ENCODE measurements around the gene FGFR1OP2. TPM values are rescaled to one million over a fixed set of nuclear protein-coding genes. Genes with fewer than 3 reads are reported as not detected.

FGFR1OP2 gene
- total RNA-seq, 1 donor from 2014 or later, result 103 TPM

DNA sequence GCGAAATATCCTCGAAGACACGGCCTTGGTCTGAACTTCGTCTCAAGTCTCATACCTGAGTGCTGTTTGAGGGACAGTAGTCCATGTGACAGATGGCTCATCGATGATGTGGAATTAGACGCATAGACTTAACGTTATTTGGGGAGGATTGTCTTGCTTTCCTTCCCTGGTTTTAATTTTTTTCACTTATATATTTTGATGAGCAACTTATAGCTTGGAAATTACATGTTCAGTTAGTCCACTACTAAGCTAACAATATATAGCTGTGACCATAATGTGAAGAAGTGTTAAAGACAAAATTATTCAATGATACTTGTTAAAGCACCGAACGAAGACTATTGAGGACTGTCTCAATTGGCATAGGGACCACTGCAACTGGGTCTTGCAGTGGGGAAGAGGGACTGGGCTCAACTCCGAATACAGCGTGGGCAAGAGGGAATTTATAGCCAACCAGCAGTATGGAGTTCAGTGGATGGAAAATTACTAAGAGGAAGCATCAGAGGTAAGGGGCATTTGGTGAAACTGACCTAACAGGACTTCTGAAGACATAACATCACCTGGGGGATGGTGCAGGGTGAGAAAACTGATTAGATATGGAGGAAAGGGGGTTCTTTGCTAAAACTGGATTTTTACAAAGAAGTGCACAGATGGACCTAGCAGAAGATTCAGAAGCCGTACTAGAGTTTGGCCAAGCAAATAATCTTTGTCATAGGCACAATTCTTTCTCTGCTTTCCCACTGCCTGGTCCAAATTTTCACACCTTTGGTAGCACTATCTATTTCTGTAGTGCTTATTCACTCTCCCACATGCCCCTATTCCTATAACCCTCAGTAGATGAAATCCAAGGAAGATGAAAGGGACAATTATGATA, 76.8 kb downstream of the FGFR1OP2 start:
- H3K9me3 ChIP-seq (ENCODE audit: low read depth), result no peaks in the 10 kb centered on the region
- no peak overlapping the region for H3K4me3 ChIP-seq
- H2AFZ ChIP-seq (replicated peaks), result peak overlapping the region; percentile 85
- H3K4me2 ChIP-seq, result peak overlapping the region; percentile 77
- no peak overlapping the region for H3K9ac ChIP-seq
- Mint-ChIP-seq H3K4me1 (peaks cover 16% of the 10 kb centered on the region), H3K9me3 (no peaks in the 10 kb centered on the region), H3K4me3 (peak overlapping the region; percentile 98), H3K27ac (no peak overlapping the region), H3K27me3 (ENCODE audit: insufficient read depth, low read depth) (peaks cover 2% of the 10 kb centered on the region), H3K36me3 (no peaks in the 10 kb centered on the region)
- peaks cover 7% of the 10 kb centered on the region for H3F3A ChIP-seq (ENCODE audit: low read depth)
- no peaks in the 10 kb centered on the region for H3K27me3 ChIP-seq
- no peaks in the 10 kb centered on the region for H3K36me3 ChIP-seq
- peaks cover 36% of the 10 kb centered on the region for H3K79me2 ChIP-seq (ENCODE audit: low read depth)
- no peak for DNase-seq (ENCODE audit: low spot score)
- H4K20me1 ChIP-seq (ENCODE audit: low read depth), result peaks cover 15% of the 10 kb centered on the region
- TF ChIP-seq, protein P1, sequence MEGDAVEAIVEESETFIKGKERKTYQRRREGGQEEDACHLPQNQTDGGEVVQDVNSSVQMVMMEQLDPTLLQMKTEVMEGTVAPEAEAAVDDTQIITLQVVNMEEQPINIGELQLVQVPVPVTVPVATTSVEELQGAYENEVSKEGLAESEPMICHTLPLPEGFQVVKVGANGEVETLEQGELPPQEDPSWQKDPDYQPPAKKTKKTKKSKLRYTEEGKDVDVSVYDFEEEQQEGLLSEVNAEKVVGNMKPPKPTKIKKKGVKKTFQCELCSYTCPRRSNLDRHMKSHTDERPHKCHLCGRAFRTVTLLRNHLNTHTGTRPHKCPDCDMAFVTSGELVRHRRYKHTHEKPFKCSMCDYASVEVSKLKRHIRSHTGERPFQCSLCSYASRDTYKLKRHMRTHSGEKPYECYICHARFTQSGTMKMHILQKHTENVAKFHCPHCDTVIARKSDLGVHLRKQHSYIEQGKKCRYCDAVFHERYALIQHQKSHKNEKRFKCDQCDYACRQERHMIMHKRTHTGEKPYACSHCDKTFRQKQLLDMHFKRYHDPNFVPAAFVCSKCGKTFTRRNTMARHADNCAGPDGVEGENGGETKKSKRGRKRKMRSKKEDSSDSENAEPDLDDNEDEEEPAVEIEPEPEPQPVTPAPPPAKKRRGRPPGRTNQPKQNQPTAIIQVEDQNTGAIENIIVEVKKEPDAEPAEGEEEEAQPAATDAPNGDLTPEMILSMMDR (IDR thresholded peaks at IDR 0.05), result no peak
- TF ChIP-seq EZH2phosphoT487 (IDR thresholded peaks at IDR 0.05) (no peak), EZH2 (IDR thresholded peaks at IDR 0.05) (no peak)
- H3K27ac ChIP-seq, result no peak overlapping the region
- peaks cover 25% of the 10 kb centered on the region for H3K4me1 ChIP-seq

DNA sequence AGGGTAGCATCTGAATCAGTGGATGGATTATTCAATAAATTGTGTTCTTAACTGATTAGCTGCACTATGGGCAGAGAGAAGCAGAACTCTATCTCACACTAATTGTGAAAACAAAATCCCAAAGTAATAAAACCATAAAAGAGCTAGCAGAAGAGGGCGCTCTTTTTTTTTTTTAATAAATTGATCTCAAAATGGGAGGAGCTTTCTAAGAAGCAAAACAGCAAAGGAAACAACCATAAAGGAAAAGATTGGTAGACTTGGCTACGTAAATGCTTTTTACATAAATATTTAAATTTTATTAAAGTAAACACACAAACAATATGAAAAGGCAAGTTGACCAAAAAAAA, 77.4 kb downstream of the FGFR1OP2 start:
- DNase-seq (ENCODE audit: low spot score), result no peak
- Histone ChIP-seq H4K20me1 (ENCODE audit: low read depth) (peaks cover 15% of the 10 kb centered on the region), H3K27me3 (peaks cover 6% of the 10 kb centered on the region), H3F3A (ENCODE audit: low read depth) (peaks cover 7% of the 10 kb centered on the region), H3K4me1 (peaks cover 25% of the 10 kb centered on the region), H3K4me2 (no peak overlapping the region), H2AFZ (replicated peaks) (no peak overlapping the region), H3K4me3 (no peak overlapping the region), H3K9ac (no peak overlapping the region), H3K36me3 (no peaks in the 10 kb centered on the region), H3K9me3 (ENCODE audit: low read depth) (no peaks in the 10 kb centered on the region), H3K79me2 (ENCODE audit: low read depth) (peaks cover 30% of the 10 kb centered on the region), H3K27ac (no peak overlapping the region)
- Mint-ChIP-seq H3K36me3 (no peaks in the 10 kb centered on the region), H3K9me3 (no peaks in the 10 kb centered on the region), H3K27ac (no peak overlapping the region), H3K27me3 (ENCODE audit: insufficient read depth, low read depth) (peaks cover 2% of the 10 kb centered on the region), H3K4me3 (no peak overlapping the region), H3K4me1 (peaks cover 16% of the 10 kb centered on the region)
- TF ChIP-seq EZH2 (IDR thresholded peaks at IDR 0.05) (no peak), EZH2phosphoT487 (IDR thresholded peaks at IDR 0.05) (no peak)
- TF ChIP-seq, protein P1 (IDR thresholded peaks at IDR 0.05), result peak; percentile 52

Other genes with a start within 250 kb of the FGFR1OP2 start
- gene ITPR2, start 105.3 kb upstream of the FGFR1OP2 start, total RNA-seq (ENCODE audit: low replicate concordance), result 2.0 and 11.4 TPM in 2 replicates
- gene INTS13, start 489 bp upstream of the FGFR1OP2 start, total RNA-seq (ENCODE audit: low replicate concordance), result 46.6 and 70.8 TPM in 2 replicates
- gene TM7SF3, start 75.9 kb downstream of the FGFR1OP2 start, total RNA-seq (ENCODE audit: low replicate concordance), result 78.1 and 80.0 TPM in 2 replicates
- 66.8 and 115 TPM in 2 replicates for gene MED21, start 84.1 kb downstream of the FGFR1OP2 start, total RNA-seq (ENCODE audit: low replicate concordance)
- not detected in 2 replicates for gene C12orf71, start 144.1 kb downstream of the FGFR1OP2 start, total RNA-seq (ENCODE audit: low replicate concordance)